CD4-positive, alpha-beta memory T cell (primary cell): ENCODE results near the gene RNF114. TPM values are rescaled to one million over a fixed set of nuclear protein-coding genes. Genes with fewer than 3 reads are reported as not detected.

Experiments
- CTCF ChIA-PET: fragments of 350-600 bp; sonication (Branson Sonifier 250); formaldehyde crosslinking; loops from one replicate; lab custom pipeline; 2021; ENCODE audit warnings: inconsistent platforms; ENCODE audit not compliant: partially characterized antibody; lab: Charles Lee
- POLR2A ChIA-PET: fragments of 350-600 bp; sonication (Branson Sonifier 250); formaldehyde crosslinking; loops from one replicate; lab custom pipeline; 2021; ENCODE audit not compliant: partially characterized antibody; lab: Charles Lee
- DNase-seq, 5 donors: peaks; one replicate each; pipeline versions ENCODE4 v3.0.0 to v3.0.0-alpha.2; 2020 to 2022; ENCODE audit warnings: mixed read lengths in 1 of 5
- H3K27ac ChIP-seq: one replicate; pipeline ENCODE4 v1.7.0; 2013; ENCODE audit warnings: low read depth, low read length
- H3K27me3 ChIP-seq: 2 replicates; pipeline ENCODE4 v1.7.0; 2013; ENCODE audit warnings: mild to moderate bottlenecking, low read length, moderate library complexity; ENCODE audit not compliant: insufficient read depth
- H3K36me3 ChIP-seq: 2 replicates; pipeline ENCODE4 v1.7.0; 2013; ENCODE audit warnings: mild to moderate bottlenecking, low read length, moderate library complexity; ENCODE audit not compliant: insufficient read depth
- H3K4me1 ChIP-seq: 2 replicates; pipeline ENCODE4 v1.7.0; 2013; ENCODE audit warnings: mild to moderate bottlenecking, low read length, moderate library complexity; ENCODE audit not compliant: insufficient read depth
- H3K4me3 ChIP-seq, 2 donors: one replicate each; pipeline ENCODE4 v1.7.0; 2013; ENCODE audit warnings: low read length in 2 of 2, mild to moderate bottlenecking in 1 of 2
- H3K9me3 ChIP-seq, 2 donors: one replicate each; pipeline ENCODE4 v1.7.0; 2013; ENCODE audit warnings: low read length in 2 of 2, control low read depth in 1 of 2; ENCODE audit not compliant: control insufficient read depth in 1 of 2
- H3K27ac Mint-ChIP-seq, 7 donors: one replicate each; pipeline ENCODE4 v1.8.0; 2020 to 2021; ENCODE audit warnings: mixed read lengths in 7 of 7, mild to moderate bottlenecking in 6 of 7, inconsistent platforms in 3 of 7, moderate library complexity in 3 of 7
- H3K27me3 Mint-ChIP-seq, 2 donors: one replicate each; pipeline ENCODE4 v1.8.0; 2020 to 2021; ENCODE audit warnings: mixed read lengths in 2 of 2
- H3K36me3 Mint-ChIP-seq, 2 donors: one replicate each; pipeline ENCODE4 v1.8.0; 2020 to 2021; ENCODE audit warnings: mixed read lengths in 2 of 2, inconsistent platforms in 1 of 2, mild to moderate bottlenecking in 1 of 2
- H3K4me1 Mint-ChIP-seq, 4 donors: one replicate each; pipeline ENCODE4 v1.8.0; 2020 to 2021; ENCODE audit warnings: mixed read lengths in 4 of 4, mild to moderate bottlenecking in 1 of 4
- H3K4me3 Mint-ChIP-seq, 8 donors: one replicate each; pipeline ENCODE4 v1.8.0; 2020 to 2021; ENCODE audit warnings: mixed read lengths in 8 of 8, mild to moderate bottlenecking in 7 of 8, moderate library complexity in 6 of 8, inconsistent platforms in 3 of 8
- H3K9me3 Mint-ChIP-seq, 8 donors: one replicate each; pipeline ENCODE4 v1.8.0; 2020 to 2021; ENCODE audit warnings: mixed read lengths in 8 of 8, mild to moderate bottlenecking in 5 of 8, inconsistent platforms in 3 of 8, moderate library complexity in 1 of 8
- intact Hi-C: fragments of 100-400 bp; cut with micrococcal nuclease; formaldehyde crosslinking; loops from one replicate; pipeline ENCODE4 v1.15.1; 2023
- polyA plus RNA-seq, 2 donors: library from polyadenylated mRNA; unstranded; fragments of 300-500 nt; fragmentation: Illumina TruSeq; gene quantifications; one replicate each; pipeline ENCODE4 v1.2.3, GENCODE V29; 2021
- total RNA-seq, 2 experiments: library from RNA; stranded (reverse); gene quantifications; one replicate each; pipeline ENCODE4 v1.2.3, GENCODE V29; 2021

RNF114 gene
- total and polyA plus RNA-seq, 4 experiments from 2014 or later, result 96.3 to 177 (median 104) TPM

DNA sequence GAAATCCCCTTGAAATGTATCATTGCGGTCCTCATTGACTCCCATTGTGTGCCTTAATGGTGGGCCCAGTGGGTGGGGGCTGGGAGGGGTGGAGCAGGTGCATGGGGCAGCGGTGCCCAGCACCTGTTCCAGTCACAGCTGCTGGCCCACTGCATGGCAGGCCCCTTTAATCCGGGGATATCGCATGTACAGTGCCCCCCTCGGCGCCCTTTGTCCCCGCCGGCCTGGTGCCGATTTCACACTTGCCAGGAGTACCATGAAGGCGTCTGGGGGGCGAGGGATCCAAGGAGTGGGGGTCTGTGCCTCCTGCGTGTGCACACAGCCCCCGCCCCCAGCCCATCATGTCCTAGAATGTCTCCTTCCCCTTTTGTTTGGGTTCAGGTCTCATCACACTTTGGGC, 49.4 kb downstream of the RNF114 start:
- H3K36me3 ChIP-seq, result no peaks in the 10 kb centered on the region
- no peak for DNase-seq
- Mint-ChIP-seq H3K4me3 (no peak overlapping the region), H3K36me3 (no peaks in the 10 kb centered on the region), H3K4me1 (peaks cover 8 to 27% (median 14%) of the 10 kb centered on the region in 4 donors), H3K9me3 (no peaks in the 10 kb centered on the region), H3K27ac (peak overlapping the region in 2 of 7 donors; percentile 6 to 64), H3K27me3 (no peaks in the 10 kb centered on the region)
- no peaks in the 10 kb centered on the region for H3K9me3 ChIP-seq
- H3K27me3 ChIP-seq, result no peaks in the 10 kb centered on the region
- intact Hi-C loops, result no loop called here
- no peak overlapping the region for H3K4me3 ChIP-seq
- ChIA-PET POLR2A (no interaction called here), CTCF (interaction anchor here (18.5 kb wide), 1 partner anchor 84 kb away, joined by 265 read pairs; no protein-coding TSS in a partner anchor)
- no peak overlapping the region for H3K27ac ChIP-seq
- H3K4me1 ChIP-seq, result peaks cover 16% of the 10 kb centered on the region

DNA sequence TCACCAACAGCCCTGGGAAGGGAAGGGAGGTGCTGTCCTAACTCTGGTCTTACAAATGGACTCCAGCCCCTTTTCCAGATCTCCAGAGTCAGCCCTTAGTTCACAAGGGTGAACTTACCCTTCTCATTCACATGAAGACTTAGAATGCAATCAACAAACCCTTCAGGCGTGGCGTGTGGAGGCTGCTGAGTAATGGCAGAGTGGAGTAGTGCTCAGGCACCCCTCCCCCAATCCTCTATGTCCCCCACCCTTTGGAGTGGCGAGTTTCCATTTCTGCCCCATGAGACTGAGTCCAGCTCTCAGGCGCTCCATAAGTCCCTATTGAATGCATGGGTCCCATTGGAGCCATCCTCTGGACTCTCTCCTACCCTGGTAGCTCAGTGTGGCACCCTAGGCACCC, 49.9 kb downstream of the RNF114 start:
- H3K36me3 ChIP-seq, result no peaks in the 10 kb centered on the region
- Mint-ChIP-seq H3K36me3 (no peaks in the 10 kb centered on the region), H3K4me3 (no peak overlapping the region), H3K27me3 (no peaks in the 10 kb centered on the region), H3K4me1 (peaks cover 8 to 27% (median 14%) of the 10 kb centered on the region in 4 donors), H3K27ac (peak overlapping the region in 2 of 7 donors; percentile 6 to 64), H3K9me3 (no peaks in the 10 kb centered on the region)
- no peak overlapping the region for H3K4me3 ChIP-seq
- no peak overlapping the region for H3K27ac ChIP-seq
- DNase-seq, result no peak
- CTCF ChIA-PET, result interaction anchor here (1.1 to 18.5 kb wide), 2 partner anchors 9 to 84 kb away, joined by 5 to 265 read pairs; no protein-coding TSS in a partner anchor
- H3K4me1 ChIP-seq, result peaks cover 16% of the 10 kb centered on the region
- H3K9me3 ChIP-seq, result no peaks in the 10 kb centered on the region
- no peaks in the 10 kb centered on the region for H3K27me3 ChIP-seq
- intact Hi-C loops, result no loop called here
- POLR2A ChIA-PET, result no interaction called here

DNA sequence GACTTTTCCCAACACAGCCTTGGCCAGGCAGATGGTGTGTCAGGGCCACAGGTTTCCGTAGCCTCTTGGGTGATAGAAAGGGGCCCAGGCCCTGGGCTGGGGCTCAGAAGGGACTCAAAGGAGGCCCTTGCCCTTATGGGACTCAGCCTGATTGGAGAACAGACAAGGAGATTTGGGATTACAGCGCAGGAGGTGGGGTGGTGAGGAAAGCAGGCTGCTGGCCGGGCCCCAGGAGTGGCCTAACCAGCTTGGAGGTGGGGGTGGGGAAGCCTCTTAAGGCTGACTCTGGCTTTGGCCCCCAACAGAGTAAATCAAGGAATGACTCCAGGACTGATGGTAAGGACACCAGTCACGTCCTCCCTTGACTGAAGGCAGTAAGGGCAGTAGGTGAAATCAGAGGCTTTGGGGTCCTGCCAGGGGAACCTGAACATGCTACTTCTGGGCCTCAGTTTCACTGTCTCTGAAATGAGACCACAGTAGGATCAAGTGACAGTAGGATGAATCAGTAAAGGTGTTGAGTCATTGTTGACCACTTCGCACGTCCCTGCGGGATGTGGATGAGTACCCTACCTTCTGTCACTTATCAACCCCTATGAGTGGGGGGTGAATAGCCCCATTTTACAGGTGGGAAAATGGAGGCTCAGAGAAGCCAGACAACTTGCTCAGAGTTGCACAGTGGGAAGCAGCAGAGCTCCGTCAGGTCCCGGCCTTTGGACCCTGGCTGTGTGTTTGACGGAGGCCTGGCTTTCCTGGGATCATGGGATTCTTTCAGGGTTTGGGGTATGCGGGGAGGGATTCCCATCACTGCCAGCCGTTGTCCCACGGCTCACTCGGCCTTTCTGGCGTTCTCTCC, 51.0 kb downstream of the RNF114 start:
- Mint-ChIP-seq H3K27ac (peak overlapping the region in 1 of 7 donors; percentile 59), H3K36me3 (no peaks in the 10 kb centered on the region), H3K9me3 (no peaks in the 10 kb centered on the region), H3K4me3 (no peak overlapping the region), H3K27me3 (no peaks in the 10 kb centered on the region), H3K4me1 (peaks cover 6 to 21% (median 10%) of the 10 kb centered on the region in 4 donors)
- peaks cover 11% of the 10 kb centered on the region for H3K4me1 ChIP-seq
- no peak overlapping the region for H3K27ac ChIP-seq
- no peak for DNase-seq
- H3K4me3 ChIP-seq, result no peak overlapping the region
- ChIA-PET POLR2A (no interaction called here), CTCF (interaction anchor here (1.1 to 18.5 kb wide), 2 partner anchors 10 to 83 kb away, joined by 5 to 265 read pairs; no protein-coding TSS in a partner anchor)
- no peaks in the 10 kb centered on the region for H3K36me3 ChIP-seq
- H3K27me3 ChIP-seq, result no peaks in the 10 kb centered on the region
- no peaks in the 10 kb centered on the region for H3K9me3 ChIP-seq
- intact Hi-C loops, result no loop called here

DNA sequence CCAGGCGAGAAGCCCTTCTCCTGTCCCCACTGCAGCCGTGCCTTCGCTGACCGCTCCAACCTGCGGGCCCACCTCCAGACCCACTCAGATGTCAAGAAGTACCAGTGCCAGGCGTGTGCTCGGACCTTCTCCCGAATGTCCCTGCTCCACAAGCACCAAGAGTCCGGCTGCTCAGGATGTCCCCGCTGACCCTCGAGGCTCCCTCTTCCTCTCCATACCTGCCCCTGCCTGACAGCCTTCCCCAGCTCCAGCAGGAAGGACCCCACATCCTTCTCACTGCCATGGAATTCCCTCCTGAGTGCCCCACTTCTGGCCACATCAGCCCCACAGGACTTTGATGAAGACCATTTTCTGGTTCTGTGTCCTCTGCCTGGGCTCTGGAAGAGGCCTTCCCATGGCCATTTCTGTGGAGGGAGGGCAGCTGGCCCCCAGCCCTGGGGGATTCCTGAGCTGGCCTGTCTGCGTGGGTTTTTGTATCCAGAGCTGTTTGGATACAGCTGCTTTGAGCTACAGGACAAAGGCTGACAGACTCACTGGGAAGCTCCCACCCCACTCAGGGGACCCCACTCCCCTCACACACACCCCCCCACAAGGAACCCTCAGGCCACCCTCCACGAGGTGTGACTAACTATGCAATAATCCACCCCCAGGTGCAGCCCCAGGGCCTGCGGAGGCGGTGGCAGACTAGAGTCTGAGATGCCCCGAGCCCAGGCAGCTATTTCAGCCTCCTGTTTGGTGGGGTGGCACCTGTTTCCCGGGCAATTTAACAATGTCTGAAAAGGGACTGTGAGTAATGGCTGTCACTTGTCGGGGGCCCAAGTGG, 51.9 kb downstream of the RNF114 start:
- Mint-ChIP-seq H3K27ac (no peak overlapping the region), H3K27me3 (no peaks in the 10 kb centered on the region), H3K4me1 (peaks cover 1 to 16% (median 7%) of the 10 kb centered on the region in 4 donors), H3K36me3 (no peaks in the 10 kb centered on the region), H3K4me3 (no peak overlapping the region), H3K9me3 (no peaks in the 10 kb centered on the region)
- CTCF ChIA-PET, result interaction anchor here (0.7 to 18.5 kb wide), 3 partner anchors 9 to 97 kb away, joined by 3 to 265 read pairs (median 4); no protein-coding TSS in a partner anchor
- no peak overlapping the region for H3K4me3 ChIP-seq
- POLR2A ChIA-PET, result no interaction called here
- intact Hi-C loops, result no loop called here
- no peaks in the 10 kb centered on the region for H3K27me3 ChIP-seq
- H3K36me3 ChIP-seq, result no peaks in the 10 kb centered on the region
- no peak for DNase-seq
- H3K9me3 ChIP-seq, result no peaks in the 10 kb centered on the region
- peaks cover 6% of the 10 kb centered on the region for H3K4me1 ChIP-seq
- no peak overlapping the region for H3K27ac ChIP-seq

DNA sequence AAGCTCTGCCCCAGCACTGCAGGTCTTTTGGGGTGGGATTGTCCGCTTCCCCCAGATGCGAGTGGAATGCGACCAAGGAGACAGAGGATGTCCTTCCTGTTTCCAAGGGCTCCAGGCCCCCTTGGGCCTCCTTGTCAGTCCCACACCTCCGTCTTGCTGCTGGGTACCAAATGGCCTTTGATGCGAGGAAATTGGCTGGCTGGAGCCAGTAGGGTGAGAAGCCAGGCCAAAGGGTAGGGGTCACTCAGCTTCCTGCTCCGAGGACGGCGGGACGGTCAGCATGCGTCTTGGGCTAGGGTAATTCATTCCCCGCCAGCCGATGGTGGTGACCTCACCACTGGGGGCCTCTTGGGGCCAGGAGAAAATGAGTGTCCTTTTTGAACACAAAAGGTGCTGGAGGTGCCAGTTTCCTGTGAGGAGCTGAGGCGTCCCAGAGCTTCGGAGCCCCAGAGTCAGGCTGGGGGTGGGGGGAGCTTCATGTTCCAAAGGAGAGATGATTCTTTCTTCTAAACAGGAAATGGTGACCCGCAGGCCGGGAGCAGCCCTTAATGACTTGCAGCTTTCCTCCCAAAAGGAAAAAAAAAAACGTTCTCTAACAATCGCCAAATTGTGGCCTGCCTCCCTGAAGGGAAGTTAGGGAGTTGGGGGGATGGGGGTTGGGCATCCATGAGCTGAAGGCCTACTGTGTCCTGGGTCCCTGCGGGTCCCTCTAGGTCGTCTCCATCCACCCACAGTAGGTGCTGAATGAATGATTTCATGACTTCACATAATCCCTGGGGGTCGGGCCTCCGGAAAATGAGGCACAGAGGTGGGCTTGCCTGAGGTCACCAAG, 53.3 kb downstream of the RNF114 start:
- no peaks in the 10 kb centered on the region for H3K36me3 Mint-ChIP-seq
- no peaks in the 10 kb centered on the region for H3K9me3 ChIP-seq
- no peak overlapping the region for H3K4me3 ChIP-seq
- ChIA-PET POLR2A (no interaction called here), CTCF (interaction anchor here (1.0 to 18.5 kb wide), 3 partner anchors 10 to 81 kb away, joined by 3 to 265 read pairs (median 4); no protein-coding TSS in a partner anchor)
- H3K27me3 Mint-ChIP-seq, result no peaks in the 10 kb centered on the region
- H3K27ac ChIP-seq, result no peak overlapping the region
- no peaks in the 10 kb centered on the region for H3K27me3 ChIP-seq
- no peak overlapping the region for H3K4me3 Mint-ChIP-seq
- H3K4me1 ChIP-seq, result no peaks in the 10 kb centered on the region
- H3K9me3 Mint-ChIP-seq, result no peaks in the 10 kb centered on the region
- H3K36me3 ChIP-seq, result no peaks in the 10 kb centered on the region
- intact Hi-C loops, result no loop called here
- H3K27ac Mint-ChIP-seq, result no peak overlapping the region
- no peak for DNase-seq
- peaks cover 0 to 6% (median 0%) of the 10 kb centered on the region in 4 donors for H3K4me1 Mint-ChIP-seq

DNA sequence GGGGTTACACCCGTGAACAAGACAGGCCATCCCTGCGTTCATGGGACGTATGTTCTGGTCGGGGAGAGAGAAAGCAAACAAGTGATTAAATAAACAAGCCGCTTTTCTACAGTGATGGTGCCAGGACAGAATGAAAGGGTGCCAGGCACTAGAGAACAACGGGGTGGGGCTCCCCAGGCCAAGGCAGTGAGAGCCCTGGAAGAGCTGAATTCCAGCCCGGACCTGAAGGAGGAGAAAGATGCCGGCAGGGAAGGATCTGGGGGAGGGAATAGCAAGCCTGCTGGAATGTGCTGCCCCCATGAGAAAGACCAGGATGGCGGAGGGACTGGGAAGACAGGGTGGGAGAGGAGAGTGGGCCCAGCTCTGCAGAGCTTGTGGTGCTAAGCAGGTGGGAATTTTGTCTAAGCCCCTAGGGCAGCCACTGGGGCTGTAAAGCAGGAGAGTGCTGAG, 54.1 kb downstream of the RNF114 start:
- no peaks in the 10 kb centered on the region for H3K36me3 ChIP-seq
- Mint-ChIP-seq H3K4me3 (no peak overlapping the region), H3K36me3 (no peaks in the 10 kb centered on the region), H3K4me1 (no peaks in the 10 kb centered on the region), H3K27ac (no peak overlapping the region), H3K27me3 (no peaks in the 10 kb centered on the region), H3K9me3 (no peaks in the 10 kb centered on the region)
- no peaks in the 10 kb centered on the region for H3K27me3 ChIP-seq
- ChIA-PET POLR2A (no interaction called here), CTCF (interaction anchor here (1.0 to 18.5 kb wide), 2 partner anchors 11 to 80 kb away, joined by 3 to 265 read pairs; no protein-coding TSS in a partner anchor)
- no peak overlapping the region for H3K4me3 ChIP-seq
- intact Hi-C loops, result no loop called here
- DNase-seq, result no peak
- H3K27ac ChIP-seq, result no peak overlapping the region
- no peaks in the 10 kb centered on the region for H3K4me1 ChIP-seq
- H3K9me3 ChIP-seq, result no peaks in the 10 kb centered on the region
